Adrenal gland (tissue), 5 donors: Measurements from ENCODE around the gene MKI67.
"Not testable (repeated sequence)": the region's sequence is repeated elsewhere in the genome, so short reads cannot be mapped to it uniquely, and the experiment has no call there.

Experiments used
- POLR2A ChIP-seq, 2 donors: fragments of 450-650 bp; IDR thresholded peaks; one replicate each; pipeline ENCODE4 v1.6.1; 2017; ENCODE audit warnings: antibody characterized with exemption in 2 of 2, mild to moderate bottlenecking in 2 of 2, moderate library complexity in 1 of 2
- TF ChIP-seq, protein P1 (sequence below), 6 experiments: fragments of 450-650 bp in 4 of 6; fragments of 200-600 bp in 2 of 6; sonication (generic) in 1 of 6; IDR thresholded peaks; 1 replicate in 5 of 6; 2 replicates in 1 of 6; pipeline versions ENCODE4 v1.5.1 to v1.8.0; 2016 to 2021; ENCODE audit warnings: antibody characterized with exemption in 6 of 6, mild to moderate bottlenecking in 2 of 6, moderate library complexity in 1 of 6
- donor health status: DM: no; HTN: no; CAD: no.

DNA sequence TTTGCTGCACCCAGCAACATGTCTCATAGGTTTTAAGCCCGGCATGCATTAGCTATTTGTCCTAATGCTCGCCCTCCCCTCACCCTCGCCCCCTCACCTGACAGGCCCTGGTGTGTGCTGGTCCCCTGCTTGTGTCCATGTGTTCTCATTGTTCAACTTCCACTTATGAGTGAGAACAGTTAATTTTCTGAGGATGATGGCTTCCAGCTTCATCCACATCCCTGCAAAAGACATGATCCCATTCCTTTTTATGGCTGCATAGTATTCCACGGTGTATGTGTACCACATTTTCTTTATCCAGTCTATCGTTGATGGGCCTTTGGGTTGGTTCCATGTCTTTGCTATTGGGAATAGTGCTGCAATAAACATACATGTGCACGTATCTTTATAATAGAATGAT is 40.9 kb upstream of the MKI67 start:
- TF ChIP-seq, protein P1, sequence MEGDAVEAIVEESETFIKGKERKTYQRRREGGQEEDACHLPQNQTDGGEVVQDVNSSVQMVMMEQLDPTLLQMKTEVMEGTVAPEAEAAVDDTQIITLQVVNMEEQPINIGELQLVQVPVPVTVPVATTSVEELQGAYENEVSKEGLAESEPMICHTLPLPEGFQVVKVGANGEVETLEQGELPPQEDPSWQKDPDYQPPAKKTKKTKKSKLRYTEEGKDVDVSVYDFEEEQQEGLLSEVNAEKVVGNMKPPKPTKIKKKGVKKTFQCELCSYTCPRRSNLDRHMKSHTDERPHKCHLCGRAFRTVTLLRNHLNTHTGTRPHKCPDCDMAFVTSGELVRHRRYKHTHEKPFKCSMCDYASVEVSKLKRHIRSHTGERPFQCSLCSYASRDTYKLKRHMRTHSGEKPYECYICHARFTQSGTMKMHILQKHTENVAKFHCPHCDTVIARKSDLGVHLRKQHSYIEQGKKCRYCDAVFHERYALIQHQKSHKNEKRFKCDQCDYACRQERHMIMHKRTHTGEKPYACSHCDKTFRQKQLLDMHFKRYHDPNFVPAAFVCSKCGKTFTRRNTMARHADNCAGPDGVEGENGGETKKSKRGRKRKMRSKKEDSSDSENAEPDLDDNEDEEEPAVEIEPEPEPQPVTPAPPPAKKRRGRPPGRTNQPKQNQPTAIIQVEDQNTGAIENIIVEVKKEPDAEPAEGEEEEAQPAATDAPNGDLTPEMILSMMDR (IDR thresholded peaks at IDR 0.05) = not testable (repeated sequence)
- not testable (repeated sequence) for TF ChIP-seq POLR2A (IDR thresholded peaks at IDR 0.05)
